ENCODE results near the gene ERGIC1.

ERGIC1 gene

DNA sequence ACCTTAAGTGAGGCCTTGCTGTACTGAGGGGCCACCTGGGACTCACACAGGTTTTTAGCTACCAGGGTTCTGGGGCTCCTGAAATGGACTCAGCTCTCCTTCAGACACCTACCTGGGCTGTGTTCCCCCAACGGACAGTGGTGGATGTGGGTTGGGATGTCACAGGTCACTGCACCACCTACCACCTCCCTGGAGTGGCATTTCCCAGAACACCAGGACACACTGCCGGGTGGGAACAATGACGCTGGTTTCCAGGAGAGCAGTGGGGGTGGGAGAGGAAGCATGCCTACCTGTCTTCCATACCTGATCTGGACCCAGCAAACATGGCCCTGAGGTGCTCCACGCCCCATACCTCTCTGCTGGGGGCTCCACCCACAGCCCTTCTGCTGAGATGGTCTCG is 20.9 kb downstream of the ERGIC1 start:
- Histone ChIP-seq H3K79me2 (ENCODE audit: insufficient read depth, low read length) (peaks cover 97% of the 10 kb centered on the region), H3K4me3 (ENCODE audit: low read length, poor library complexity, severe bottlenecking) (no peak overlapping the region), H3K4me1 (ENCODE audit: insufficient read depth, low read length, poor library complexity, severe bottlenecking) (no peaks in the 10 kb centered on the region), H3K36me3 (ENCODE audit: insufficient read depth, low read length) (peaks cover 5% of the 10 kb centered on the region; the same call in 1 of the 2 replicates), H3K9me2 (replicated peaks; ENCODE audit: low read depth, low read length) (no peaks in the 10 kb centered on the region), H3K4me2 (ENCODE audit: low read depth, low read length, poor library complexity, severe bottlenecking) (no peak overlapping the region), H2AFZ (ENCODE audit: low read length) (no peak overlapping the region), H3K27me3 (ENCODE audit: insufficient read depth, low read length, poor library complexity, severe bottlenecking) (no peaks in the 10 kb centered on the region), H4K20me1 (ENCODE audit: insufficient read depth, low read length, poor library complexity, severe bottlenecking) (peaks cover 54% of the 10 kb centered on the region), H3K9me3 (ENCODE audit: insufficient read depth, low read depth, low read length) (no peaks in the 10 kb centered on the region), H3K9ac (ENCODE audit: low read depth, low read length, poor library complexity, severe bottlenecking) (no peak overlapping the region), H3F3A (ENCODE audit: low read depth) (no peaks in the 10 kb centered on the region)
- TF ChIP-seq, protein P1, sequence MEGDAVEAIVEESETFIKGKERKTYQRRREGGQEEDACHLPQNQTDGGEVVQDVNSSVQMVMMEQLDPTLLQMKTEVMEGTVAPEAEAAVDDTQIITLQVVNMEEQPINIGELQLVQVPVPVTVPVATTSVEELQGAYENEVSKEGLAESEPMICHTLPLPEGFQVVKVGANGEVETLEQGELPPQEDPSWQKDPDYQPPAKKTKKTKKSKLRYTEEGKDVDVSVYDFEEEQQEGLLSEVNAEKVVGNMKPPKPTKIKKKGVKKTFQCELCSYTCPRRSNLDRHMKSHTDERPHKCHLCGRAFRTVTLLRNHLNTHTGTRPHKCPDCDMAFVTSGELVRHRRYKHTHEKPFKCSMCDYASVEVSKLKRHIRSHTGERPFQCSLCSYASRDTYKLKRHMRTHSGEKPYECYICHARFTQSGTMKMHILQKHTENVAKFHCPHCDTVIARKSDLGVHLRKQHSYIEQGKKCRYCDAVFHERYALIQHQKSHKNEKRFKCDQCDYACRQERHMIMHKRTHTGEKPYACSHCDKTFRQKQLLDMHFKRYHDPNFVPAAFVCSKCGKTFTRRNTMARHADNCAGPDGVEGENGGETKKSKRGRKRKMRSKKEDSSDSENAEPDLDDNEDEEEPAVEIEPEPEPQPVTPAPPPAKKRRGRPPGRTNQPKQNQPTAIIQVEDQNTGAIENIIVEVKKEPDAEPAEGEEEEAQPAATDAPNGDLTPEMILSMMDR (conservative IDR thresholded peaks at IDR 0.05; ENCODE audit: low read length), result no peak
- TF ChIP-seq EZH2phosphoT487 (IDR thresholded peaks at IDR 0.05; ENCODE audit: borderline replicate concordance), result no peak

DNA sequence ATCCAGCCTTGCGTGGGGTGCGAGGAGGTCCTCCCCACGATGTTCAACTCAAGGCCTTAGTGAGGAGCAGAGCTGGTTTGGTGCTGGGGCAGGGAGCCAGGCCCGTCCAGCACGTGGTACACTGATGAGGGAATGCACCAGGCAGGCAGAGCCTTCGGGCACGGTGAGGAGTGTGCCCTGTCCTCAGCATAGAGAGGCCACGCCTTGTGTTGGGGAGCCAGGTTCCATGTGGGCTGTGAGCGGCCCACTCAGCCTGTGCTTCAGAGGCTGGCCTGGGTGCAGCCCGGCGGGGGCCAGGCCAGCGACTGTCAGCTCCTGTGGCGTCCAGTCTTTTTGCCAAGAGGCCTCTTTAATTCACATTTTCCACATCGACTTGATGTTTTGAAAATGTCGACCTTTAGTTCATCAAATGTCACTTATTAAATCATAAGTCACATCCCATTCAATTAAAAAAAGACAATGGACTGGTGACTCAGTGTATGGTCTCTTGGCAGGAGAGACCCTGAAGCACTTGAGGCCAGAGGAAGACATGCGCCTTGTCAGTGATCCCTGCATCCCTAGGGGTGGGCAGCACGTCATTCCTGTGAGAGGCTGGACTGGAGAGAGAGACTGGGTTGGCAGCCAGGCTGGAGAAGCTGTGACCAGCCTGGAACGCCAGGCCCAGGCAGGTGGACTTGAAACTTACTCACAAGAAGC is 21.7 kb downstream of the ERGIC1 start:
- Histone ChIP-seq H3K79me2 (ENCODE audit: insufficient read depth, low read length) (peaks cover 97% of the 10 kb centered on the region), H3K4me2 (ENCODE audit: low read depth, low read length, poor library complexity, severe bottlenecking) (no peak overlapping the region), H3K9me2 (replicated peaks; ENCODE audit: low read depth, low read length) (no peaks in the 10 kb centered on the region), H3K4me3 (ENCODE audit: low read length, poor library complexity, severe bottlenecking) (no peak overlapping the region), H3K27me3 (ENCODE audit: insufficient read depth, low read length, poor library complexity, severe bottlenecking) (no peaks in the 10 kb centered on the region), H3F3A (ENCODE audit: low read depth) (no peaks in the 10 kb centered on the region), H3K36me3 (ENCODE audit: insufficient read depth, low read length) (peaks cover 5% of the 10 kb centered on the region; the same call in 1 of the 2 replicates), H2AFZ (ENCODE audit: low read length) (no peak overlapping the region), H3K4me1 (ENCODE audit: insufficient read depth, low read length, poor library complexity, severe bottlenecking) (no peaks in the 10 kb centered on the region), H3K9me3 (ENCODE audit: insufficient read depth, low read depth, low read length) (no peaks in the 10 kb centered on the region), H4K20me1 (ENCODE audit: insufficient read depth, low read length, poor library complexity, severe bottlenecking) (peaks cover 52% of the 10 kb centered on the region), H3K9ac (ENCODE audit: low read depth, low read length, poor library complexity, severe bottlenecking) (no peak overlapping the region)
- TF ChIP-seq, protein P1 (conservative IDR thresholded peaks at IDR 0.05; ENCODE audit: low read length), result no peak
- TF ChIP-seq EZH2phosphoT487 (IDR thresholded peaks at IDR 0.05; ENCODE audit: borderline replicate concordance), result no peak

DNA sequence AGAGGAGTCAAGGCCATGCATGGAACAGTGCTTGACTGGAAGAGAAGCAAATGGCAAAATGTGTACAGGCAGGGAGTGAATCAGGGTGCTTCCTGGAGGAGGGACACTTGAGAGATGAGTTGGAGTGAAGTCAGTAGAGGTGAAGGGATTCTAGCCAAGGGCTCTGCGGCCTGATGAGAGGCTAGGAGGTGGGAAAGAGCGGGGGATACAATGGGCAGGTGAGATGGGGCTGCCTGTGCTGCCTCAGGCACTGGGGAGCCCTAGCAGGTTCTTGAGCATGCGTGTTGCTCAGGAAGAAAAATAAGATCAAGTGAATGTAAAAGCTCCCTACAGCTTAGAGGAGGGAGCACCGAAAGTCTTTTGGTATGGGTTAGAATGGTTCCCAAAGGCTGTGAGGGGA is 22.3 kb downstream of the ERGIC1 start:
- Histone ChIP-seq H3K9me3 (ENCODE audit: insufficient read depth, low read depth, low read length) (no peaks in the 10 kb centered on the region), H4K20me1 (ENCODE audit: insufficient read depth, low read length, poor library complexity, severe bottlenecking) (peaks cover 50% of the 10 kb centered on the region), H3K9ac (ENCODE audit: low read depth, low read length, poor library complexity, severe bottlenecking) (no peak overlapping the region), H3K9me2 (replicated peaks; ENCODE audit: low read depth, low read length) (no peaks in the 10 kb centered on the region), H3K36me3 (ENCODE audit: insufficient read depth, low read length) (peaks cover 5% of the 10 kb centered on the region; the same call in 1 of the 2 replicates), H2AFZ (ENCODE audit: low read length) (no peak overlapping the region), H3K79me2 (ENCODE audit: insufficient read depth, low read length) (peaks cover 96% of the 10 kb centered on the region), H3K4me3 (ENCODE audit: low read length, poor library complexity, severe bottlenecking) (no peak overlapping the region), H3K4me1 (ENCODE audit: insufficient read depth, low read length, poor library complexity, severe bottlenecking) (no peaks in the 10 kb centered on the region), H3K4me2 (ENCODE audit: low read depth, low read length, poor library complexity, severe bottlenecking) (no peak overlapping the region), H3K27me3 (ENCODE audit: insufficient read depth, low read length, poor library complexity, severe bottlenecking) (no peaks in the 10 kb centered on the region), H3F3A (ENCODE audit: low read depth) (no peaks in the 10 kb centered on the region)
- TF ChIP-seq EZH2phosphoT487 (IDR thresholded peaks at IDR 0.05; ENCODE audit: borderline replicate concordance), result no peak
- TF ChIP-seq, protein P1 (conservative IDR thresholded peaks at IDR 0.05; ENCODE audit: low read length), result no peak
